HUES6 (cell line): ENCODE measurements around the gene C22orf31.

Experiments used
- H3K27ac ChIP-seq: 2 replicates; pipeline ENCODE4 v1.7.0; 2013; ENCODE audit warnings: low read depth, mild to moderate bottlenecking, low read length, inconsistent platforms
- H3K27me3 ChIP-seq: 2 replicates; pipeline ENCODE4 v1.6.1; 2013; ENCODE audit warnings: low read length; ENCODE audit not compliant: control insufficient read depth, insufficient read depth
- H3K36me3 ChIP-seq: 2 replicates; pipeline ENCODE4 v1.6.1; 2013; ENCODE audit warnings: low read length; ENCODE audit not compliant: control insufficient read depth, insufficient read depth
- H3K4me1 ChIP-seq: 2 replicates; pipeline ENCODE4 v1.6.1; 2013; ENCODE audit warnings: low read length; ENCODE audit not compliant: control insufficient read depth, insufficient read depth
- H3K4me3 ChIP-seq: 2 replicates; pipeline ENCODE4 v1.5.1; 2013; ENCODE audit warnings: low read depth, low read length
- H3K9ac ChIP-seq: one replicate; pipeline ENCODE4 v1.6.1; 2013; ENCODE audit warnings: mild to moderate bottlenecking, low read length
- H3K9me3 ChIP-seq: 2 replicates; pipeline ENCODE4 v1.6.1; 2013; ENCODE audit warnings: low read depth, low read length; ENCODE audit not compliant: control insufficient read depth, insufficient read depth

C22orf31 gene

GRCh38 chr22:29037340-29037932 lies 24.2 kb downstream of the C22orf31 start:
- 0 out of 2 replicates have a peak, but pooled peaks cover 2% of the 10 kb centered on the region for H3K36me3 ChIP-seq
- H3K4me3 ChIP-seq = no peak overlapping the region
- H3K9me3 ChIP-seq = no peaks in the 10 kb centered on the region
- no peak overlapping the region for H3K27ac ChIP-seq
- H3K9ac ChIP-seq = no peak overlapping the region
- peaks cover 8% of the 10 kb centered on the region for H3K4me1 ChIP-seq
- H3K27me3 ChIP-seq = no peaks in the 10 kb centered on the region

DNA sequence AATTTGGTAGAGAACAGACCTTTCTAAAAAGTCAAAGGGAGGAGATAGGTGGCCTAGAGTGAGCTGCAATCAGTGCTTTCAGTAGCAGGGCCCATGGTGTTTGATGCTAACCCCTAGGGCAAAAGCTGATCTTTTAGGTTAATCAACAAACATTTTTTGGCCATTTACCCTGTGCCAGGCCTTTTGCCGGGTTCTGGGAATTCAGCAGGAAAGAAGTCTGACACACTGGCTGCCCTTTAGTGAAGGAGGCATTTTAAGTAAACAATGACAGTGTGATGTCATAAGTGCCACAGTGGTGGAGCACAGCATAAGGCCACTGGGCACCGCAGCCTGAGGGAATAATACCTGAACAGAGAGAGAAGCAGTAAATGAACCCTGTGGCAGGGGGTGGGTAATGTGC lies 29.0 kb downstream of the C22orf31 start:
- Histone ChIP-seq H3K9me3 (no peaks in the 10 kb centered on the region), H3K4me1 (peaks cover 44% of the 10 kb centered on the region), H3K36me3 (no peaks in the 10 kb centered on the region), H3K27me3 (no peaks in the 10 kb centered on the region), H3K9ac (no peak overlapping the region), H3K4me3 (no peak overlapping the region), H3K27ac (peak overlapping the region; percentile 31; the same call in 1 of the 2 replicates)

- Histone ChIP-seq H3K9me3 (no peaks in the 10 kb centered on the region), H3K27ac (peak overlapping the region; percentile 83; the same call in 1 of the 2 replicates), H3K9ac (peak overlapping the region; percentile 86), H3K36me3 (no peaks in the 10 kb centered on the region), H3K4me1 (peaks cover 44% of the 10 kb centered on the region), H3K4me3 (peak overlapping the region; percentile 63; the same call in 1 of the 2 replicates), H3K27me3 (no peaks in the 10 kb centered on the region)
Measured at GRCh38 chr22:29032014-29032475, 29.6 kb downstream of the C22orf31 start.

DNA sequence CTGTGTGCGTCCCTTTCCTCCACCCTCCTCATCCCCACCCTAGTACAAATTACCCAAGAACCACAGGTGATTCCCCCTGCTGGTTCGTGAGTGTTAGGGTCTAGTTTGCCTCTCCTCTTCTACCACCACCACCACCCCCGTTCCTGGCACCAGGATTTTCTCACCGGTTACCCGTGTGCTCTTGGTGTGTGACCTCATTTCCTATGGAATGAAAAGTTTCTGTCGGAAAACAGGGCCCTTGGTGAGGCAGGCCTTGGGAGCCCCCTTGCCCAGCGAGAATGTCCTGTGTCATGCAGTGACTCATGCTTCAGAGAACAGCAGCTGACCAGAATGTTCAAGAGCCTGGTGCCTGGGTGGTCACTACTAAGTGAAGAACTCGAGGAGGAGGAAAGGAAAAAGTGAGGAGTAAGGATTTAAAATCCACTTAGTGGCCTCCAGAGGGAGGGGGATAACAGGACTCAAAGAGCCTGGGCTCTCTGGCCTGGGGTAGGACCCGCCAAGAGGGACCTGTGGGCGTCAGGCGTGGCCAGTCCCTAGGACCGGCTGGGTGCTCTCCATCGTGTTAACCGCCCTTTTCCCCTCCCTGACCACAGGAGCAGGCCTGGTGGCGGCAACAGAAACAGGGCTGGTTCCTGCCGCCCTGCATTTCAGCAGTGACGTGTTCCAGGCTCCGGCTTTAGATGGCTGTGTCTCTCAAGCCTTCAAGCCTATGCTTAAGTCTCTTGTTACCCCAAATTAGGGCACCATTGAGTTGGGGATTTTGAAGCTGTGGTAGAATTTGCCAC lies 30.2 kb downstream of the C22orf31 start:
- Histone ChIP-seq H3K27ac (peak overlapping the region; percentile 83; the same call in 1 of the 2 replicates), H3K4me3 (peak overlapping the region; percentile 63), H3K9me3 (no peaks in the 10 kb centered on the region), H3K4me1 (peaks cover 44% of the 10 kb centered on the region), H3K27me3 (no peaks in the 10 kb centered on the region), H3K9ac (peak overlapping the region; percentile 86), H3K36me3 (no peaks in the 10 kb centered on the region)

GRCh38 chr22:29030618-29031226 lies 30.9 kb downstream of the C22orf31 start:
- peak overlapping the region; percentile 86 for H3K9ac ChIP-seq
- peak overlapping the region; percentile 83; the same call in 1 of the 2 replicates for H3K27ac ChIP-seq
- H3K9me3 ChIP-seq = no peaks in the 10 kb centered on the region
- H3K4me1 ChIP-seq = peaks cover 44% of the 10 kb centered on the region
- H3K36me3 ChIP-seq = no peaks in the 10 kb centered on the region
- no peaks in the 10 kb centered on the region for H3K27me3 ChIP-seq
- H3K4me3 ChIP-seq = peak overlapping the region; percentile 63

- H3K4me3 ChIP-seq = peak overlapping the region; percentile 63
- H3K27ac ChIP-seq = peak overlapping the region; percentile 83; the same call in 1 of the 2 replicates
- H3K4me1 ChIP-seq = peaks cover 44% of the 10 kb centered on the region
- peak overlapping the region; percentile 59 for H3K9ac ChIP-seq
- H3K9me3 ChIP-seq = no peaks in the 10 kb centered on the region
- no peaks in the 10 kb centered on the region for H3K36me3 ChIP-seq
- no peaks in the 10 kb centered on the region for H3K27me3 ChIP-seq
Measured at GRCh38 chr22:29030016-29030617, 31.5 kb downstream of the C22orf31 start.

DNA sequence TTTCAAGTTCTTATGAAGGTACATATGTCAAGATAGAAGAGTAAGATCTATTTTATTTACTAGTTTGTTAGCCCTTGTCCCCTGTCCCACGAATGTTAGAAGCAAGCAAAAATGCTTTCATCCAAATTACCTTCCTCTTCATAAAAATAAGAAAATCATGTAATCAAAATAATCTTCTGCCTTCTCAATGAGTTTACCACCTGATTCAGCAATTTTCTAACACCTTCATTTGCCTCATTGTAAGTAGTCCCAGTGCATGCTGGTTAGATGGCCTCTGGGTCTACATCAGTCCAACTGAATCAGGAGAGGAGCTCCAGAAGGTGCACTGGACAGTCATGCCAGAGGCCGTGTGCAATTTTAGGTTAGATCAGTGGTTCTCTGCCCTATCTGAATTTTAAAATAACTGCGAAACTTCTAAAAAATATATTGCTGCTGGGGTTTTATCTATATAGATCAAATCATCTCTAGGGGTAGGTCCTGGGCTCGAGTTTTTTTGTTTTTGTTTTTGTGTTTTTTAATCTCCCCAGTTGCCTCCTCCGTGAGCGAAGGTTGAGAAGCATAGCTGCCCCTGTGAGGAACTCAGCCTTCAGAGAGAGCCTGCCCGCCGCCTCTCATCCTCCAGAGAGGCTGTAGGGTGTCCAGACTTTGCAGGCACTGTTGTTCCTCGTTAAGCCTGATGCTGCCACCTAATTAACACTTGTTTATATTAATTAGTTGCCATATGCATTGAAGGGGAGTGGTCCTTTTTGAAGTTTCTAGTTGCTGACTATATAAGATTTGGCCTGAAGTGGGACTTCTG lies 32.2 kb downstream of the C22orf31 start:
- peaks cover 44% of the 10 kb centered on the region for H3K4me1 ChIP-seq
- no peaks in the 10 kb centered on the region for H3K27me3 ChIP-seq
- no peaks in the 10 kb centered on the region for H3K9me3 ChIP-seq
- peak overlapping the region; percentile 63; the same call in 1 of the 2 replicates for H3K4me3 ChIP-seq
- no peaks in the 10 kb centered on the region for H3K36me3 ChIP-seq
- peak overlapping the region; percentile 83; the same call in 1 of the 2 replicates for H3K27ac ChIP-seq
- H3K9ac ChIP-seq = peak overlapping the region; percentile 59

GRCh38 chr22:29028468-29028867 lies 33.2 kb downstream of the C22orf31 start:
- no peak overlapping the region for H3K4me3 ChIP-seq
- no peaks in the 10 kb centered on the region for H3K27me3 ChIP-seq
- no peaks in the 10 kb centered on the region for H3K9me3 ChIP-seq
- peaks cover 48% of the 10 kb centered on the region for H3K4me1 ChIP-seq
- H3K36me3 ChIP-seq = no peaks in the 10 kb centered on the region
- no peak overlapping the region for H3K27ac ChIP-seq
- H3K9ac ChIP-seq = no peak overlapping the region

DNA sequence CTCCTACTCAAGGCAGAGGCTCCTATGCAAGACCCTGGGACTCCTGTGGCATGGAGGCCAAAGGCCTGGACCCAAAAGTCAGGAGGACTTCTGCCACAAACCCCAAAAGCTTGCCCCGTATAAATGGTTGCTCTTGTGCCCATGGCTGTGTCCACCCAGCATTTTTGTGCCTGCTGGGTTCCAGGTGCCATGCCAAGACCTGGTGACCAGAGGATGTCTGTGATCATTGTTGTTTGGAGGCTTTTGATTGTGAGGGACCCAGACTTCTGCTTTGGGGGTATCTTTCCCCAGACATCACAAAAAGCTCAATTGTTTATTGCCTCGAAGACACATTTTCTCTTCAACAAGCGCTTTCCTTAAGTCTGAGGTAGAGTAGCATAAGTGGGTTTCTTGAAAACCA lies 35.1 kb downstream of the C22orf31 start:
- Histone ChIP-seq H3K4me1 (peaks cover 47% of the 10 kb centered on the region), H3K9me3 (no peaks in the 10 kb centered on the region), H3K4me3 (no peak overlapping the region), H3K36me3 (no peaks in the 10 kb centered on the region), H3K27ac (no peak overlapping the region), H3K27me3 (no peaks in the 10 kb centered on the region), H3K9ac (no peak overlapping the region)

DNA sequence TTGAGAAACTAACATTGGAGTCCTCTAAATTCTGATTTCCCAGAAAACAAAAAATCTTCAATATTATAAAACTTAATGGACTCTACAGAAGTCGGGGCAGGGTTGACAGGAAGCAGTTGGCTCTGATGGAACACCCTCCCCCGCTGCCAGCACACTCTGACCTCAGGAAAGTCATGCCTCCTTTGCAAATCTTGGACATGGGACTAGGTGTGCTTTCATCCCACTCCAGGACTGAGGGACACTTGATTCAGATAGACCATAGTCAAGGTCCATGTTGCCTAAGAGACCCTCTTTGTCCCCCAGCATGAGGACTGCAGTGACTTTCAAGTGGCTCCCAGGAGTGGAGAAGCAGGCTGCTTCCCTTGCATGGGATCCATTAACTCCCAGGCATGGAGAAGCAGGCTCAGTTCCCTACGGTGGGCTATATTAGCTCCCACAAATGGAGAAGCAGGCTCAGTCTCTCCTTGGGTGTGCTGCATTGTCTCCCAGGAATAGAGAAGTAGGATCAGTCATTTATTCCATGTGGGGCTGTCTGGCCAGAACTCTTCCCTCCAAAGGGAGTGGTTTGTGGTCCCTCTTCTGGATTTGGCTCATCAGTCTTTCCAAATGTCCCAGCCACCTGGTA lies 38.3 kb downstream of the C22orf31 start:
- Histone ChIP-seq H3K4me1 (peaks cover 20% of the 10 kb centered on the region; the same call in 1 of the 2 replicates), H3K9me3 (peaks cover 7% of the 10 kb centered on the region), H3K4me3 (no peak overlapping the region), H3K36me3 (no peaks in the 10 kb centered on the region), H3K9ac (no peak overlapping the region), H3K27ac (no peak overlapping the region), H3K27me3 (no peaks in the 10 kb centered on the region)
